Brain microvascular endothelial cell (primary cell): ENCODE measurements around the gene PPP1R1A.

ENCODE experiments used
- DNase-seq: peaks from one replicate; pipeline ENCODE4 v3.0.0-alpha.2; 2020
- H3K27ac ChIP-seq: fragments of 250-450 bp; sonication (Bioruptor Pico); 2 replicates; pipeline ENCODE4 v1.5.1; 2020; ENCODE audit warnings: mild to moderate bottlenecking, moderate library complexity
- H3K27me3 ChIP-seq: fragments of 250-450 bp; sonication (Bioruptor Pico); replicated peaks from 2 replicates; pipeline ENCODE4 v1.5.1; 2020; ENCODE audit warnings: mild to moderate bottlenecking
- H3K36me3 ChIP-seq: fragments of 250-450 bp; sonication (Bioruptor Pico); replicated peaks from 2 replicates; pipeline ENCODE4 v1.5.1; 2020; ENCODE audit warnings: mild to moderate bottlenecking
- H3K4me3 ChIP-seq: 2 replicates; pipeline ENCODE4 v1.5.1; 2011; ENCODE audit warnings: low read depth, mild to moderate bottlenecking, control low read depth, low read length, moderate library complexity
- CTCF ChIP-seq: IDR thresholded peaks from 2 replicates; pipeline ENCODE4 v1.5.1; 2011; ENCODE audit warnings: low read depth, mild to moderate bottlenecking, moderate library complexity, low read length, control low read depth, inconsistent platforms; ENCODE audit errors: missing control alignments
- in situ Hi-C: cut with HindIII; loops from 2 replicates; pipeline ENCODE4 v1.10.0; 2017; ENCODE audit warnings: low sequenced_read_pairs, low pct_ligation_motif_present

Gene PPP1R1A

GRCh38 chr12:54578778-54579177 is 9.7 kb downstream of the PPP1R1A start:
- DNase-seq: no peak
- TF ChIP-seq CTCF: no peak
- Histone ChIP-seq H3K27me3 (no peaks in the 10 kb centered on the region), H3K36me3 (no peaks in the 10 kb centered on the region), H3K27ac (no peak overlapping the region), H3K4me3 (no peak overlapping the region)
- in situ Hi-C loops: no loop called here

DNA sequence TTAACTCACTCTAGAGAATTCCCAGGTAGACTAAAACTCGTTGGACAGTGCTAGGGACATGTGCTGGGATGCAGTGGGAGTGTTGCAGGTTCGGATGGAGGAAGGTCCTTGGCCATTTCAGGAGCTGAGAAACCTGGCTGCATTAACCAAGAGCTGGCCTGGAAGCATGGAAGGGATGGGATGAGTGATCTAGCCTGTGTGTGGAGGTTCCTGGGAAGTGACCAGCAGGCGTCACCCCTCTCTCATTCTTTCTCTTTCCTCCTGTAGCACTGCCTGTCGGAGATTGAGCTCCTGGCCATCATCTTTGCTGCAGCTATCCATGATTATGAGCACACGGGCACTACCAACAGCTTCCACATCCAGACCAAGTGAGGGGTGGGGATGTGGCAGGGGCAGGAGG is 15.6 kb downstream of the PPP1R1A start:
- in situ Hi-C loops: no loop called here
- no peaks in the 10 kb centered on the region for H3K36me3 ChIP-seq
- TF ChIP-seq CTCF: no peak
- H3K27ac ChIP-seq: no peak overlapping the region
- H3K4me3 ChIP-seq: no peak overlapping the region
- no peak for DNase-seq
- no peaks in the 10 kb centered on the region for H3K27me3 ChIP-seq

DNA sequence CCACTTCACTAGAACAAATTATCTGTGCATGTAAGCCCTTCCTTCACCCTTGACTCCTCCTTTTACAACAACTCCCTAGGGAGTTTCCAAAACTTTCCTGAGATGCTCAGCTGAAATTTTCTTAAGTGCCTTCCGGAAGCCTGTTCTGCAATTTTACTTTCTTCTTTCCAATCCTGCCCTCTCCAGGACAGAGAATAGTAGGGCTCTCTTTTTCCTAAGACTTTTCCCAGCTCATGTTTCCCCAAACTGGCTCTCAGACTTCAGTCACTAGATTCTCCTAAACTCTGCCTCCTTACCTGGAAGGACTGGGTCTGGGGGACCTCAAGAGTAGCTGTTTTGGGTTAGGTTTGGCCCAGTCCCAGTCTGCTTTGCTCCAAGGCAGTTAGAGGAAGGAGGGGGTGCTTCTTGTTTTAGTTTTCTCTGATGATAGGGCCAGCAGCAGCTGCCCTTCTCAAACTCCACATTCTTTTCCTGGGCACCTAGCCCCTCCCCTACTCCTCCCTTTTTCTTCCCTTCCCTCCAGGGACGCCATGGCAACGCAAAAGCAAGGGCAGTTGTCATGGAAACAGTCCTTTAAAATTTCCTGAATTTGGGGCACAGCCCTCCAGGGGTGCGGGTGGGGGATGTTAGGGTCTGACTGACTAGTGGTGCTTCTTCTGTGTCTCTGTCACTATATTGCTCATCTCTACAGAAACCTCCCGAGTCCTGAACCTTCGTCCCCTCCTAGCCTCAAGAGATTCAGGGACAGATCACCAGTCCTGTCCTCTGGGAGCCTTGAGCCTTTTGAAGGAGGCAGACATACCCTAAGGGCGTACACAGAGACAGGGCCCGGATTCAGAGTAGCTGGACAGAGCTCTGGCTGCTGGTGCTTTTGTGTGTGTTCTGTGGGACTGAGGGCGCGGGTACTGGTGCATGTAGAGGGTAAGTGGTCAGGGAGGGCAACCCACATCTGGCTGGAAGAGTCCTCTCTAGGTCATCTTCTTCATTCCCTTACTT is 17.0 kb downstream of the PPP1R1A start:
- no peak for DNase-seq
- no peak for TF ChIP-seq CTCF
- no peak overlapping the region for H3K27ac ChIP-seq
- in situ Hi-C loops: no loop called here
- H3K4me3 ChIP-seq: no peak overlapping the region
- no peaks in the 10 kb centered on the region for H3K27me3 ChIP-seq
- H3K36me3 ChIP-seq: no peaks in the 10 kb centered on the region

GRCh38 chr12:54569995-54570528 is 18.4 kb downstream of the PPP1R1A start:
- no peak overlapping the region for H3K27ac ChIP-seq
- H3K27me3 ChIP-seq: no peaks in the 10 kb centered on the region
- no peaks in the 10 kb centered on the region for H3K36me3 ChIP-seq
- in situ Hi-C loops: no loop called here
- no peak for DNase-seq
- no peak for TF ChIP-seq CTCF
- no peak overlapping the region for H3K4me3 ChIP-seq

DNA sequence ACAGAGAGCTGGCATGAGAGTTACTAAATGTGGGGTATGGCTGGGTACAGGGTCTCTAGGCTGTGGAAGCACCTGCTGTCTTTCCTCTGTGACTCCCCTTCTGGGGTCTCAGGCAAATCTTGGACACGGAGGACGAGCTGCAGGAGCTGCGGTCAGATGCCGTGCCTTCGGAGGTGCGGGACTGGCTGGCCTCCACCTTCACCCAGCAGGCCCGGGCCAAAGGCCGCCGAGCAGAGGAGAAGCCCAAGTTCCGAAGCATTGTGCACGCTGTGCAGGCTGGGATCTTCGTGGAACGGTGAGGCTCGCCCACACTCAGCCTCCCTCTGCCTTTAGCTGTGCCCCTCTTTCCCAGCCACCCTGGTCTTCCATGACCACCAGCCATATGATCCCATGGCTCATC is 19.4 kb downstream of the PPP1R1A start:
- no peaks in the 10 kb centered on the region for H3K27me3 ChIP-seq
- no peaks in the 10 kb centered on the region for H3K36me3 ChIP-seq
- in situ Hi-C loops: no loop called here
- H3K4me3 ChIP-seq: no peak overlapping the region
- DNase-seq: no peak
- no peak for TF ChIP-seq CTCF
- no peak overlapping the region for H3K27ac ChIP-seq
